LHCN-M2 (cell line): ENCODE data around the gene MTSS2. TPM values are rescaled to one million over a fixed set of nuclear protein-coding genes. Genes with fewer than 3 reads are reported as not detected.

Source experiments
- DNase-seq: peaks from one replicate; pipeline ENCODE4 v3.0.0-alpha.2; 2012; ENCODE audit warnings: low read depth
- total RNA-seq: library from RNA; depleted of rRNA; stranded (reverse); fragments of >200 nt; gene quantifications from 2 replicates; pipeline ENCODE4 v1.2.3, GENCODE V29; 2014

Gene MTSS2
- total RNA-seq, 1 experiment from 2014 or later = 129 TPM

GRCh38 chr16:70714581-70715054, 28.8 kb upstream of the MTSS2 start:
- no peak for DNase-seq

DNA sequence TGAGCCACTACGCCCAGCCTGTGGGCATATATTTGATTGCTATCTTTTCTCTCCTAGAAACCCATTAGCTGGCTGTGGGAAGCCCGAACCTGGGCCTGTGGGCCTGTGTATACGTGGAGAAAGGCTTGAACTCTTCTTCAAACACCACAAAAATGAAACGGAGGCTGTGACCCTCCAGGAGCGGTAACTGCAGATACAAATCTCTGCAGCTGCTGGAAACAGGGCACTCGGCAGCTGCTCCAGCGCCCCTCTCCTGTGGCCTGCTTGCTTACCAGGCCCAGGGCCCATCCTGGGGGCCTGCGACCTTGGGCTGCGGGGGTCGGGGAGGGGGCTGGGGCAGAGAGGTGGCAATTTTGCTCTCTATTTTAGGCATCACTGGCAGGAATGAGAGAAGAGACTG, 28.0 kb upstream of the MTSS2 start:
- peak; percentile 48 for DNase-seq

DNA sequence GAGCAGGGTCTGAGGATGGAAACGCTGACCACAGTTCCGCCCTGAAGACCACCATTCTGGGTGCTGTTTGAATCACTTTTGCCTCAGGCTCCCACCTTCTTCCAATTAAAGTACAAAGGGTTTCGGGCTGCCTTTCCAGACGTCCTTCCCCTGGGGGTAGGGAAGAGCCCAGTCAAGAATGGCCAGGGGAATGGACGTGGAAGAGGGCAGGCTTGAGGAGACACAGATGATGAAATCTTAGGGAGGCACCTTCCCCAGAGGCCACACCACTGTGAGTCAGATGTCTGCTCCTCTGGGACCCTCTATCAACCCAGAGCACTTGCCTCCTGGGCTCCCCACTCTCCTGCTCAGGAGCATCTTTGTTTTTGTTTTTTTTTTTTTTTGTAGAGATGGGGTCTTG, 27.5 kb upstream of the MTSS2 start:
- no peak for DNase-seq

GRCh38 chr16:70712942-70713341, 27.1 kb upstream of the MTSS2 start:
- no peak for DNase-seq

- DNase-seq = no peak
Observed at GRCh38 chr16:70712359-70712758, 26.5 kb upstream of the MTSS2 start.

GRCh38 chr16:70711211-70712031, 25.6 kb upstream of the MTSS2 start:
- DNase-seq = no peak

GRCh38 chr16:70710422-70711210, 24.8 kb upstream of the MTSS2 start:
- DNase-seq = no peak

GRCh38 chr16:70709942-70710341, 24.1 kb upstream of the MTSS2 start:
- DNase-seq = no peak

DNA sequence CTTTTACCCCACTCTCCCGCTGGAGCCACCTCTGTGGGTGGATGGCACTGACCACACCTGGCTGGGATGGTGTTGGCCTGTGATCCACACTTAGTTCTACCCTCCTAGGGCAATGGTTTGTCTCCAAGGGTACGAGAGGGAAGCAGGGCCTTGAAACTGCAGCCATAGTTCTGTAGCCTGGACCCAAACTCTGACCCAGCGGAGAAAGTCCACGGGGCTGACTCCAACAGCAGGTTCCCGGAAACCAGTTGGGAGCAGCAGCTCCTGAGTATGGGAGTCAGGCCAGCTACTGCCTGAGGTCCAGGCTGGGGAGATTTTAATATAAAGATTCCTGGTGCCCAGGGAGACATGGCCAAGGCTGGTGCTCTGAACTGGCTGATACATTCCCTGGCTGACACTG, 23.6 kb upstream of the MTSS2 start:
- DNase-seq = no peak

- DNase-seq = no peak
Observed at GRCh38 chr16:70708366-70709246, 22.8 kb upstream of the MTSS2 start.

- peak; percentile 85 for DNase-seq
Observed at GRCh38 chr16:70706948-70707465, 21.2 kb upstream of the MTSS2 start.

- no peak for DNase-seq
Observed at GRCh38 chr16:70705056-70705455, 19.2 kb upstream of the MTSS2 start.

DNA sequence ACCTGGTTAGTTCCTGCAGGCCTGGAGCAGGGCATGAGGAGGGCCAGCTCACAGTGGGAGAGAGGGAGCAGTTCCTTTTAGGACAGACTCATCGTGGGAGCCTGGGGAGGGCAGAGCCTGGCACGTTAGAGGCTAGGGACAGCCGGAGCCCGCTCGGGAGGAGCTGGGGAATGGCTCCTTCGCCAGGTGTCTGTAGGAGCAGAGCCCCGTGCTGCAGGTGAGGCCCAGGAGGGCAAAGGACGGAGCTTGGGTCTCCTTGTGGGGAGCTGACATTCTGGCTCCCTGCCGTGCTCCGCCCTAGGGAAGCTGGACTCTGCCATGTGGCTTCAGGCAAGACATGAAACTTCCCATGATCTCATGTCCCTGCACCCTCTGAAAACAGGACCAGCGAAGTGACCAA, 18.7 kb upstream of the MTSS2 start:
- no peak for DNase-seq

GRCh38 chr16:70703835-70704381, 18.1 kb upstream of the MTSS2 start:
- no peak for DNase-seq

- peak; percentile 96 for DNase-seq
Observed at GRCh38 chr16:70703041-70703834, 17.4 kb upstream of the MTSS2 start.

DNA sequence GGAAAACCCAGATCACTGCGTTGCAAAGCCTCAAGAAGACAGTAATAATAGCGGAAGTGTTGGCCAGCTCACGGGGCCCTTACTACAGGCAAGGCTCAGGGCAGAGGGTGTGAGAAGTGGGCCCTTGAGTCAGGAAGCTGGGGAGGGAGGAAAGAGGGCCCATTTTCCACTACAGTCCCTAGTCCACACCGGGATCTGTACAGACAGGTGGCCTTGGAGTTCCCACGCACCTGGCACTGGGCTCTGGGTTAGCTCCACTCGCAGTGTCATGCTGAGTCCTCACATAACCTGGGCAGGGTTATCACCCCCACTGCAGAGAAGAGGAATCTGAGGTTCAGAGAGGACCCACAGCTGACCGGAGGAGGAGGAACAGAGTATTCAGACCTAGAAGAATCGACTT, 16.8 kb upstream of the MTSS2 start:
- no peak for DNase-seq

GRCh38 chr16:70701998-70702397, 16.1 kb upstream of the MTSS2 start:
- no peak for DNase-seq

DNA sequence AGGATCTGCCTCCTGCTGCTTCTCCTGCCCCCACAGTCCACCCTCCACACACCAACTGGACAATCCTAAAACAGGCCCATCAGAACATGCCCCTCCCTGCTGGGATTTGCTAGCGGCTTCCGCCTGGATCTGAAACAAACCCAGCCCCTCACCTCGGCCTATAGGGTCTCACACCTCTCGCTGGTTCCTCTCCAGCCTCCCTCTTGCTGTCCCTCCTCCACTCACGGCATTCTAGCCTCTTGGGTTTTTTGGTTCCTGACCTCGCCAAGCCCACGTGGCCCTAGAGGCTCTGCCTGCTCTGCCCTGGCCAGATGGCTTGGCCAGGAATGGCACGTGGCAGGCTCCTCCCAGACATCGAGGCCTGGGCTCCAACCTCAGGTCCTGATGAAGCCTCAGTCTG, 15.7 kb upstream of the MTSS2 start:
- DNase-seq = no peak

DNA sequence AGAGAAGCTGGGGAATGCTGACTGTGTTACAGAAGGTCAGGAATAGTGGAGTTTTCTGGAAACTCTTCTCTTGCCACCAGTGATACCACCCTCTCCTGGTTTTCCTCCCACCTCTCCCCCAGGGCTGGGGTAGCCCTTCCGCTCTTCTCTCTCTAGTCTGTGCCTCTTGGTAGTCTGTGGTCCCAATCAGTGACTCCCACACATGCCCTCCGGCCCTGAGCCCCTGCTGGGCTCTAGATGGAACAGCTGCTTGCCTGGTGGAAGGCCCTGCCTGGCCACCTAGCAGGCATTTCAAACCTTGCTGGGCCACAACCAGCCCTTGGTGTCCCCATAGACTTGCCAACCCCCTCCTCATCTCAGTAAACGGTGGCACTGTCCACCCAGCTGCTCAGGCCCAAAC, 15.2 kb upstream of the MTSS2 start:
- peak; percentile 87 for DNase-seq
